HG02884 (cell line): ENCODE results near the gene GPR148.
"Not testable (repeated sequence)": the region's sequence is repeated elsewhere in the genome, so short reads cannot be mapped to it uniquely, and the experiment has no call there.

Source experiments
- ATAC-seq: cut with Tn5 transposase; IDR thresholded peaks from one replicate; pipeline ENCODE4 v1.9.1; 2021; ENCODE audit warnings: mild to moderate bottlenecking, moderate library complexity; ENCODE audit not compliant: unreplicated experiment

The GPR148 gene, protein sequence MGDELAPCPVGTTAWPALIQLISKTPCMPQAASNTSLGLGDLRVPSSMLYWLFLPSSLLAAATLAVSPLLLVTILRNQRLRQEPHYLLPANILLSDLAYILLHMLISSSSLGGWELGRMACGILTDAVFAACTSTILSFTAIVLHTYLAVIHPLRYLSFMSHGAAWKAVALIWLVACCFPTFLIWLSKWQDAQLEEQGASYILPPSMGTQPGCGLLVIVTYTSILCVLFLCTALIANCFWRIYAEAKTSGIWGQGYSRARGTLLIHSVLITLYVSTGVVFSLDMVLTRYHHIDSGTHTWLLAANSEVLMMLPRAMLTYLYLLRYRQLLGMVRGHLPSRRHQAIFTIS

DNA sequence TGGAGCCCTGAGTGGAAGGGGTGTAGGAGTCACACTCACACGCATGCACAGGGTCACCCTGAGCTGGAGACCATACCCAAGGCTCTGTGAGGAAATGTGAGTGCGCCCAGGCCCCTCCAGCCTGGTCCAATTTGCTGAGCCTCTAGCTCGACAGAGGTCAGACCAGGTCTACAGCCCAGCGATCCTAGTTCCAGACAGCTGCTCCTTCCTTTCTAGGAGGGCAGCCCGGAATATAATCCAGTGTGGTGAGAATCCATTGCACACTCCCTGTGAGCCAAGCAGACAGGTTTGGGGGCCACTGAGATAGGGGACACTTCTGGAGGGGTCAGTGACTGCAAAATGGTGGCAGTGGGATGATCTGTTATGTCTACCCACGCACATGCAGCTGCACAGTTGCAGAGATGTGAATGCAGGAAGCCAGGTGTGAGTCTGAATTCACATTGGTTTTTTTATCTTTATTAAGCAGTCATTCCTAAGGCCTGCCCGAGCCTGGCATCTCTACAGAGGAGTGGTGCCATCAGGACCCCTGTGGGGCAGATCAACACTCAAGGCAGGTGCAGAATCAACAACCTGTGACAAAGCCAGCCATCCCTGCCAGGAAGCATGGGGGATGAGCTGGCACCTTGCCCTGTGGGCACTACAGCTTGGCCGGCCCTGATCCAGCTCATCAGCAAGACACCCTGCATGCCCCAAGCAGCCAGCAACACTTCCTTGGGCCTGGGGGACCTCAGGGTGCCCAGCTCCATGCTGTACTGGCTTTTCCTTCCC lies at the start of gene GPR148:
Gene GPR148, plus strand, starts transcription at position 522 of the 768 bp plus-strand sequence. Its CDS starts 82 bp downstream, at position 604.
- no peak for ATAC-seq

DNA sequence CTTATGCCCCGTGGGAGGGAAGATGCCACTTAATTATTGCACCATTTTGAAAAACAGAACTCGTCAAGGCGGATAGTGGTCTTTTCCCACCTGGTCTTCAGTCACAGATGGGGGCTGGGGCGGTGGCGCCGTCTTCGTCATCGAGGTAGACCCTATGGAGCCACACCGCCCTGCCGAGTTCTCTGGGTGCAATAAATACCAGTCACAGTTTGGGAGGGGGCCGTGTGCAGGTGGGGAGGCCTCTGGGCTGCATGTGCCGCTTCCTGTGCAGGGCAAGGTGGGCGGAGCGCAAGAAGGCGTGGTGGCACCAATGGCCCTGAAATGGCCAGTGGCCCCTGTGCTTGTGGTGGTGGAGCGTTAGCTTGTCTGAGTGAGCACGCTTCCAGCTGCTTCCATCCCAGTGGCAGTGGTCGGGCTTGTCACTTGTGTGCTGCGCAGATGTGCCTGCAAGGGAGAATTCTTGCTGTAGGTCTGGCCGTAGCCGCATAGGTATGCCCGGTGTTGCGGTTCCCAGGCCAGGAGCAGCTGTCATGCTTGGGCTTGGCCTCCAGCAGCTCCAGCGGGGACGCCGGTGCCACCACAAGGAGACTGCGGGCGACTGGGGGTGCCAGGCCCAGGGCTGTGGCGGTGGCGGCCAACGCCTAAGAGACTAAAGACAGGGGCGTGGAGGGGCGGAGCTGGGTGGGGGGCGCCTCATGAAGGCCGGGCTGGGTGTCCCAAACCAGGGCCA lies 36.7 kb upstream of the GPR148 start:
- peak; percentile 29 for ATAC-seq

DNA sequence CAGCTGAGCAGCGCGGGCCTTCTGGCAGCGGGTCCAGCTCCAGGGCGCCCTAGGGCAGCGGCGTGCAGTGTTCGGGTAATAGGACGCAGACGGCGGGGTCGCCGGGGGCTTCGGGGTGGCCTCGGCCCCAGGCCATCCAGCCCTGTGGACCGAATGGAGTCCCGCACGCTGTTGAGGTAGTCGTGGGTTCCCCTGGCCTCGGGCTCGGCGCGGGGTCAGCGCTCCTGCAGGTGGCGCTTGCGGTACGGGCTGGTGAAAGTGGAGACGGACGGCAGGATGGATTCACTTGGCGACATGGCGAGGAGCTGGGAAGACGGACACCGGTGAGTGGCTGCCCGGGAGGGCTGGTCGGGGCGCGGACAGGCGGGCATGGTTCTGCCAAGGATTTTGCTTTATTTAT lies 35.4 kb upstream of the GPR148 start:
- ATAC-seq = not testable (repeated sequence)

DNA sequence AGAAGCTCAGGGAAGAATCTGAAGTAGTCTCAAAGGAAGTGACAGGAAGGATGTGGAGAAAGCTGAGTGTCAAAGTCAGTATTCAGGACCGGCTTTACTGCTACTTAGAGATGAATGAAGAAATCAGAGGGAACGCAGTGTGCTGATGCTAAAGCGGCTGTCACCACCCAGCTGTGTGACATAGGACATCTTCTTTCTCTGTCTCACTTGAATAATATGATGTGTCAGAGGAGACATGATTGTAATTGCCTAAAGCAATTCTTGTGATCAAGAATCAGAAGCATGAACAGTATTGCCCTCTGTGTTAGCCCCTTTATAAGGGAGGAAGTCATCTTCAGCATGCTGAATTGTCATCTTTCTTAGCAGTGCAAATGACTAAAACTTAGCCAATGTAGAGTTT lies 25.6 kb upstream of the GPR148 start:
- ATAC-seq = not testable (repeated sequence)

DNA sequence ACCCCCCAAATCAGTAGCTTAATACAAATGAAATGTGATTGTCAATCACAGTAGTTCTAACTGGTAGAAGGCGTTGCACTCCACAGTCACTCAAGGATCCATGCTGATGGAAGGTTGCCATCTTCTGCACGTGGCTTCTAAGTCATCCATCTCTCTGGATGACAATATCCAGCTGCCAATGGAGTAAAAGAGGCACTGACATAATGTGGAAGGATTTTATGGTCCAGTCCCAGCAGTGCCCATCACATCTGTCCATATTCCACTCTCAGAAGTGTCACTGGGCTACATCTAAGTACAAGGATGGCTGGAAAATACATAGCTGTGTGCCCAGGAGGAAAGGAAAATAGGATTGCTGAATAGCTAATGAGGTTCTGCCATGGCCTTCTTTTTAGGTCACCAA lies 14.1 kb upstream of the GPR148 start:
- ATAC-seq = not testable (repeated sequence)

DNA sequence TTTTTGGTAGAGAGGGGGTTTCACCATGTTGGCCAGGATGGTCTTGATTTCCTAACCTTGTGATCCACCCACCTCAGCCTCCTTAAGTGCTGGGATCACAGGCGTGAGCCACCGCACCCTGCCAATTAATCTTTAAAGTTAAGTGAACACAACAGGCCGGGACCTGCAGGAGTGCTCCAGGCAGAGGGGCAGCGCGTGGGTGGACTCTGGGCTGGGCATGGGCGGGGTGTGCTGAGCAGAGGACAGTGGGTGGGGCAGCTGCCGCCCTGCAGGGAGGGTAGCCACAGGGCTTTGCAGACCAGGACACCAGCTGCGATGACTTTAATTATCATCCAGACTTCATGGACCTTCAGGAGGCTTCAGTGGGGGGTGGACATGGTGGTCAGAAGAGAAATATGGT lies 8.8 kb upstream of the GPR148 start:
- ATAC-seq = no peak

DNA sequence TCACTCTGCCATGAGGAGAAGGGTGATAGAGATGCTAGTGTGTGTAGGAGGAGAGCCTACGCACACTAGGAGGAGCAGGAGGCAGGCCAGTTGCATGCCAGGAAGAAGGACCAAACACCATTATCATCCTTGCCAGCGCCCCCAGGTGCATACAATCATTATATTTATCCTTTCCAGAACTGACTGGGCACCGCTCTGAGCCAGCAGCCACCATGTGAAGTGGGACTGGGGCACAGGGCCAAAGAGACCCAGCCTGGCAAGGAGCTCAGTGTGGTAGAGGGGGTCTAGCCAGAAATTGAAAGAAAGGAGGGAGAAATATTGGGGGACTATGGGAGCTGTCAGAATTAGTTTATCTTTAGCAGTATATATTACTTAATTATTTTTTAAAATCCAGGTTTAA lies 8.3 kb upstream of the GPR148 start:
- ATAC-seq = no peak

DNA sequence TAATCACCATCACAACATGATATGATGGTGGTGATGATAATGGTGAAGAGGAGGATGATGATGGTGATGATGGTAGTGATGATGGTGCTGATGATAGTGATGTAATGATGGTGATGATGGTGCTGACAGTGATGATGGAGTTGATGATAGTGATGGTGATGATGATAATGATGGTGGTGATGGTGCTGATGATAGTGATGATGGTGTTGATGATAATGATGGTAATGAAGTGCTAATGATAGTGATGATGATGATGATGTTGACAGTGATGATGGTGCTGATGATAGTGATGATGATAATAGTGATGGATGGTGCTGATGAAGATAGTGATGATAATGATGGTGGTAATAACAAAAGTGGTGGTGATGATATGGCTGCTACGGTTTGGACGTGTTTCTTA lies 4.4 kb upstream of the GPR148 start:
- no peak for ATAC-seq

DNA sequence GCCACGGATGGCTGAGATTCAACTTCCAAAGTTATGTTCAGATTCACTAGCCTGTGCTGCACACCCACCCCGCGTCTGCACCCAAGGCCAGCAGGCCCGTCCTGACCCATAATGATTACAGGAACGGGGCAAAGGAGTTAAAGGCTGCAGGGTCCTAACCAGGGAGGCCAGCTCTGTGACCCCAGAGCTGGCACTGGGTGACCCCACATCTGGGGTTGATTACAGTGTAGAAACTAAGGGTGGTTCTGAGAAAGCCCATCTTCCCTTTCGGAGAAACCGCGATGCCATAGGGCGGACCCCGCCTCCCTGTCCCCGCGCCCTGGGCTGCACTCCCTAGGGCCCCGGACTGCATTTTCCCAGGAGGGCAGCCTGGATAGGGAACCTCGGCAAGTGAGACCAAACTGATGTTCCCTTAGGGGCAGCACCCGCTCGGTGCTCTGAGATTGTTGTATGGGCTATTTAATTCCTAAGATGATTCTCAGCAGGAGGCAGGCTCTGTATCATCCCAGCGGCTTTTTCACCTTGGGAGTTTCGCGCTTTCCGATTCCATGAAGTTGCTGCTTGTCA lies 2.2 kb upstream of the GPR148 start:
- no peak for ATAC-seq

DNA sequence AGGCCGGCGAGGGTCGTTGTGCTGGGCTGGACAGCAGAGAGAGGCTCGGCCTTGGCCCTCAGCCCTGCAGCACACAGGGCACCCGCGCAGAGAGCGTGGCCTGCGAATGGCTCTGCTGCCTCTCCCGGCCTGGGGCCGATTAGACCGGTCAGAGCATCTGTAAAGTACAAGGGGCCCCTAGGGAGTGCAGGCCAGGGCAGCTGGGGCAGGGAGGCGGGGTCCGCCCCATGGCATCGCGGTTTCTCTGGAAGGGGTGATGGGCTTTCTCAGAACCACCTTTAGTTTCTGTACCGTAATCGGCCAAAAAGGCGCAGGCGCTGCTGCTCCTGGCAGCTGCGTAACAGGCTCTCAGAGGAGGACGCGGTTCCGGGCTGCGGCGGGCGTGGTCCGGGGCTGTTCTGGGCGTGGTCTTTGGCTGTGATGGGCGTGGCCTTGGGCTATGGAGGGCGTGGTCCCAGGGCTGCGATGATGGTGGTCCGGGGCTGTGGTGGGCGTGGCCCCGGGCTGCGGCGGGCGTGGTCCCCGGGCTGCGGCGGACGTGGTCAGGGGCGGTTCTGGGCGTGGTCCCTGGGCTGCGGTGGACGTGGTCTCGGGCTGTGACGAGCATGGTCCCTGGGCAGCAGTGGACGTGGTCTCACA lies 1.5 kb upstream of the GPR148 start:
- ATAC-seq = peak; percentile 92

DNA sequence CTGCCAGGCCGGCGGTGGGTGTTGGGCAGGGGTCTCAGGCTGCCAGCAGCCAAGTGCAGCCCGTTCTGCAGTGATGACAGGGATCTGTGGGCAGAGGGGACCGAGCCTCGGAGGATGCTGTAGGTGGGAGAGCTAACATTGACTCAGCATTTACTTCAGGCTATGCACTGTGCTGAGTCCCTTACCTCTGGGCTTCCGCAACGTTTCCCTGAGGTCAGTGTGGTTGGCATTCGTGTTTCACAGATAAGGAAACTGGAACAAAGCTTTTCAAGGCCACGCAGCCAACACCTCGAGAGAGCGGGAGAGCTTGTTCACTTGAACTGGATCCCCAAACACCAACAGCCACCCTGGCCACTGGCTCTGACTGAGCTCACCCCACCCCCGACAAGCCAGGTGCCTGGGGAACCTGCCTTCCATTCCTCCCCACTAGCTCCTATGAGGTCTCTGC lies 839 bp upstream of the GPR148 start:
- peak; percentile 15 for ATAC-seq

DNA sequence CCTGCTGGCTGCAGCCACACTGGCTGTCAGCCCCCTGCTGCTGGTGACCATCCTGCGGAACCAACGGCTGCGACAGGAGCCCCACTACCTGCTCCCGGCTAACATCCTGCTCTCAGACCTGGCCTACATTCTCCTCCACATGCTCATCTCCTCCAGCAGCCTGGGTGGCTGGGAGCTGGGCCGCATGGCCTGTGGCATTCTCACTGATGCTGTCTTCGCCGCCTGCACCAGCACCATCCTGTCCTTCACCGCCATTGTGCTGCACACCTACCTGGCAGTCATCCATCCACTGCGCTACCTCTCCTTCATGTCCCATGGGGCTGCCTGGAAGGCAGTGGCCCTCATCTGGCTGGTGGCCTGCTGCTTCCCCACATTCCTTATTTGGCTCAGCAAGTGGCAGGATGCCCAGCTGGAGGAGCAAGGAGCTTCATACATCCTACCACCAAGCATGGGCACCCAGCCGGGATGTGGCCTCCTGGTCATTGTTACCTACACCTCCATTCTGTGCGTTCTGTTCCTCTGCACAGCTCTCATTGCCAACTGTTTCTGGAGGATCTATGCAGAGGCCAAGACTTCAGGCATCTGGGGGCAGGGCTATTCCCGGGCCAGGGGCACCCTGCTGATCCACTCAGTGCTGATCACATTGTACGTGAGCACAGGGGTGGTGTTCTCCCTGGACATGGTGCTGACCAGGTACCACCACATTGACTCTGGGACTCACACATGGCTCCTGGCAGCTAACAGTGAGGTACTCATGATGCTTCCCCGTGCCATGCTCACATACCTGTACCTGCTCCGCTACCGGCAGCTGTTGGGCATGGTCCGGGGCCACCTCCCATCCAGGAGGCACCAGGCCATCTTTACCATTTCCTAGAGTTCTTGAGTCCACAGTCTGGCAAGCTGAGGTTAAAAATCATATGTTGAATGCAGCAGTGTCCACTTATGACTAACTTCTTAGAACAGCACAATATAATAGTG lies 741 bp downstream of the GPR148 start:
- ATAC-seq = no peak

DNA sequence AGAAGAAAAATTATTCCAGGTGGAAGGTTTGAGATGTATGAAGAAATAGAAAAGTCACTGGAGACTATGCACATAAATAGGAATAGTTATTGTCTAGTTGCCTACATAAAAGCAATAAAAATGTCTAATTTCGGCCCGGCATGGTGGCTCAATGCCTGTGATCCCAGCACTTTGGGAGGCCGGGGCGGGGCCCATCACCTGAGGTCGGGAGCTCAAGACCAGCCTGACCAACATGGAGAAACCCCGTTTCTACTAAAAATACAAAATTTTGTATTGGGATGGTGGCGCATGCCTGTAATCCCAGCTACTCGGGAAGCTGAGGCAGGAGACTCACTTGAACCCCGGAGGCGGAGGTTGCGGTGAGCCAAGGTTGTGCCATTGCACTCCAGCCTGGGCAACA lies 3.4 kb downstream of the GPR148 start:
- ATAC-seq = not testable (repeated sequence)

DNA sequence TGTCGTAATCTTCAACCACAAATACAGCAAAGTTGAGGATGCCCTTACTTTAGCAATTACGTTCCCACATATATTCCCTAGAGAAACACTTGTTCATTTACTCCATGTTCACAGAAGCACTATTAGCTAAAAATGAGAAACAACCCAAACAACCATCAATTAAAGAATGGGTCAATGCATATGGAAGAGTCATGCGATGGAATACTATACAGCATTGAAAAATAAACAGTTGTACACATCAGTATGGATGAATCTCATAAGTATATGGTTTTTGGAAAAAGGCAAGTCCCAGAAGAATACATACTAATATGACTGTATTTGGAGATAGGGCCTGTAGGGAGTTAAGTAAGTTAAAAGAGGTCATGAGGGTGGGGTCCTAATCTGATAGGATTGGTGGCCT lies 6.3 kb downstream of the GPR148 start:
- no peak for ATAC-seq

DNA sequence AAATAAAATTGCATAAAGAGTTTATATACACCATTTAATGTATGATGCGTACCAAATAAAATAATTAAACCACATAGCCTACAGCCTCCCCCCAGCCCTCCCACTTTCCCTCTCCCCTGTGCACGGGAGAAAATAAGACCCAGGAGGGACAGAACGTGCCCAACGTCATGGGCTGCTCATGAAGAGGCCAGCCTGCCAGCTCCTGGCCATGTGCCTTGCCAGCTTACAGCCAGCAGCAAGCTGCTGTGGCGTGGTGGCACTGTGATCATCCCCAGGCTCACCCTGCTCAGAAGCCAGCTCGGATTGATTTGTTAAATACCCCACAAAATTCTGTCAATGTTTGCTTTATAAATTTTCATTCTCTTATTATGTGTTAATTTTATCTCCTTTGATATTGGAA lies 7.6 kb downstream of the GPR148 start:
- no peak for ATAC-seq

DNA sequence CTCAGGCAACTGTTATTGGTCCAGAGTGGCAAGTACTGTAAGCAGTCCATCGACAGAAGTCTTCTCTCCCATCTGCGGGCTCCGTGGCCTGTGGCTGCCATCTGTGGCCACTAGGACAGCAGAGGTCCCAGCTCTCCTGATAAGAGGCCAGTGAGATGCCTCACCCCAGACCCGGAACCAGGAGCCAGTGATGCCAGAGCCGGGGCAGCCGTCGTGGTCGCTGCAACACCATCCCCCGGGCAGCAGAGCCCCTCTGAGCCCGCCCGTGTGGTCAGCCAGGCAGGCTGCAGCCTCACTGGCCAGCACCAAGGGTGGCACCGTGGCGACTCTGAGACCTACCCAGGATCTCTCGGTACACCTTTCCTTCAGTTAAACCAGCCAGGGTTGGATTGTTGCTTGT lies 8.7 kb downstream of the GPR148 start:
- ATAC-seq = no peak

DNA sequence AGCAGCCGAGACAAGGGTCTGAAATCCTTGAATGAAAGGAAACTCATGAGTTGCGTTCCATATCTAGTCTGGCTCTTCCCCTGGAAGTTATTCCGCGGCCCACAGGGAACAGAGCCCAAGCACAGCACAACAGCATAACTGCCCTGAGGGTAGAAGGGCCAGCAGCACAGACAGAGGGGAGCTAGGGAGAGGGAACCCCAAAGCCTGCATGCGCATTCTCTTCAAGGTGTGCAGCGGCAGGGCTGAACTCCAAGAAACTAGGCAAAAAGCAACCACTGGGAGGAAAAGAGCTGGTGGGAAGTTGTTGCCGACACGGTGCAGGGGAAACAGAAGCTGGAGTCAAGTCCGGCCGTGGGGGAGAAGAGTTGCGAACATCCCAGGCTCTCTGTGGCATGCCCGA lies 11.8 kb downstream of the GPR148 start:
- no peak for ATAC-seq

DNA sequence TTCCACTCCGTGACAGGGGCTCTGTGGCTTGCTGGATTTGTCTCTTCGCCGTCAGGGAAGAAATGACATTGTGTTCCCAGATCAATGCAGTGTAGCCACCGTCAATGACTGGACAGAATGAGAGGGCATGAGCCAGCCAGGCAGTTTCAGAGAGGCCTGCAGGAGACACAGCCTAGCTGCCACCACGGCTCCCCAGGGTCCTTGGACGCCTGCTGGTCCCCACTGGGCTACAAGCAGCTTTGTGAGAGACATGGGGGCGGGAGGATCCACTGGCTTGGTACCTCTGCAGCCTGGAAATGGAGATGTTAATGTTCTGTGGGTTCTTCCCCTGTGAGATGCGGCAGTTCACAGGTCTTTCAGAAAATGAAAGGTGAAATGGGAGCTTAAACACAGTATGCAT lies 14.4 kb downstream of the GPR148 start:
- ATAC-seq = no peak

DNA sequence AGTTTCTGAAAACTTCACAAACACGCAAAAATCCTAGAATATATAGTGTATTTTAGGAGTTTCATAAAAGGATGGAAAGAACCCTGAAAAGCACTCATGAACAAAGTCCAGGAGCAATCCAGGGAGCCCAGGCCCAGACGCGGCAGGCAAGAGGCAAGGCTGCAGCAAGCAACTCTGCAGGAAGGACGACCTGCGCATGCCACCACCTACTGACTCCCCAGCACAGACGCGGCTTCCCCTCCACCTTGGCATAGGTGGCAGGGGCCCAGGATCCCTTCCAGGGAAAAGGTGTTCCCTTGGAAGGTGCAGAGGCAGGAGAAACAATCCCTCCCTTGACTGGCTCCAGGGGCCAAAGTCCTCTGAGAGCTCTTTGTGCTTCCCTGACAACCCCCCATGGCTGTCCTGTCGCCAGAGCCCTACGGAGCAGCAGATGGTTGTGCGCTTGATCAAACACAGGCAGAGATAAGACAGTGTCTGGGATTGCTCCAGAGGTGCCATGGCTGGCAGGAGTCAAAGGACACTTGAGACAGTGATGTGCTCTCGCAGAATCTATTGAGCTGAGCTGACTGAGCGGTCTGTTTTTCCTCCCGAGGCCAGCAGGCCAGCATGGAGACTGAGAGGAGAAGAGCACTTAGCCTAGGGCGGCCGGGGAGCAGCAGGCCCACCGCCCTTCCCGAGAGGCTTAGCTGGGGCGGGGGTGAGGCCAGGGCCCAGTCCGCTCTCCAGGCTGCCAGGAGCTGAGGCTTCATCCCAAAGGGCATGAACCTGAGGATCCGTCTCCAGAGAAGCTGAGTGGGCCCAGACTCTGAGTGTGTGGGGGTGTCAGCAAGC lies 15.6 kb downstream of the GPR148 start:
- ATAC-seq = no peak
